Muscle layer of colon (tissue), 2 donors: Measurements from ENCODE around the gene A2ML1.
"Not testable (repeated sequence)": the region's sequence is repeated elsewhere in the genome, so short reads cannot be mapped to it uniquely, and the experiment has no call there.

Experiments used
- H3K27ac ChIP-seq: one replicate; pipeline ENCODE4 v1.7.0; 2013; ENCODE audit warnings: low read depth, mild to moderate bottlenecking, low read length, moderate library complexity
- H3K27me3 ChIP-seq, 2 donors: one replicate each; pipeline ENCODE4 v1.7.0; 2013; ENCODE audit warnings: low read length in 2 of 2, mild to moderate bottlenecking in 2 of 2; ENCODE audit not compliant: insufficient read depth in 2 of 2, control insufficient read depth in 1 of 2
- H3K36me3 ChIP-seq: one replicate; pipeline ENCODE4 v1.7.0; 2013; ENCODE audit warnings: mild to moderate bottlenecking, low read length; ENCODE audit not compliant: insufficient read depth
- H3K4me1 ChIP-seq: one replicate; pipeline ENCODE4 v1.7.0; 2013; ENCODE audit warnings: mild to moderate bottlenecking, low read length; ENCODE audit not compliant: insufficient read depth
- H3K4me3 ChIP-seq, 2 donors: one replicate each; pipeline ENCODE4 v1.7.0; 2013; ENCODE audit warnings: low read length in 2 of 2, low read depth in 1 of 2, mild to moderate bottlenecking in 1 of 2, moderate library complexity in 1 of 2
- H3K9ac ChIP-seq: one replicate; pipeline ENCODE4 v1.7.0; 2013; ENCODE audit warnings: low read length
- H3K9me3 ChIP-seq: one replicate; pipeline ENCODE4 v1.7.0; 2013; ENCODE audit warnings: mild to moderate bottlenecking, low read length
- donor health status: abdominal sarcoma.
- donor health status: Adenocarcinoma of cecum.

A2ML1 gene

GRCh38 chr12:8894378-8894777 lies 72.0 kb downstream of the A2ML1 start:
- H3K4me3 ChIP-seq = no peak overlapping the region
- H3K36me3 ChIP-seq = no peaks in the 10 kb centered on the region
- no peaks in the 10 kb centered on the region for H3K4me1 ChIP-seq
- H3K9ac ChIP-seq = no peak overlapping the region
- H3K9me3 ChIP-seq = no peaks in the 10 kb centered on the region
- H3K27me3 ChIP-seq = no peaks in the 10 kb centered on the region
- H3K27ac ChIP-seq = no peak overlapping the region

- no peak overlapping the region for H3K9ac ChIP-seq
- H3K4me3 ChIP-seq = no peak overlapping the region
- no peak overlapping the region for H3K27ac ChIP-seq
- no peaks in the 10 kb centered on the region for H3K9me3 ChIP-seq
- H3K4me1 ChIP-seq = no peaks in the 10 kb centered on the region
- H3K36me3 ChIP-seq = no peaks in the 10 kb centered on the region
- H3K27me3 ChIP-seq = no peaks in the 10 kb centered on the region
Observed at GRCh38 chr12:8894986-8895385, 72.6 kb downstream of the A2ML1 start.

GRCh38 chr12:8897081-8897480 lies 74.7 kb downstream of the A2ML1 start:
- no peaks in the 10 kb centered on the region for H3K36me3 ChIP-seq
- H3K4me1 ChIP-seq = no peaks in the 10 kb centered on the region
- H3K4me3 ChIP-seq = no peak overlapping the region
- no peaks in the 10 kb centered on the region for H3K9me3 ChIP-seq
- no peaks in the 10 kb centered on the region for H3K27me3 ChIP-seq
- H3K27ac ChIP-seq = no peak overlapping the region
- no peak overlapping the region for H3K9ac ChIP-seq

GRCh38 chr12:8899830-8900229 lies 77.4 kb downstream of the A2ML1 start:
- Histone ChIP-seq H3K4me1 (no peaks in the 10 kb centered on the region), H3K9me3 (no peaks in the 10 kb centered on the region), H3K27me3 (no peaks in the 10 kb centered on the region), H3K36me3 (no peaks in the 10 kb centered on the region), H3K27ac (no peak overlapping the region), H3K9ac (no peak overlapping the region), H3K4me3 (no peak overlapping the region)

- not testable (repeated sequence) for H3K27ac ChIP-seq, H3K36me3 ChIP-seq, H3K4me1 ChIP-seq, H3K4me3 ChIP-seq, H3K9ac ChIP-seq, H3K9me3 ChIP-seq, H3K27me3 ChIP-seq
Observed at GRCh38 chr12:8902703-8903102, 80.3 kb downstream of the A2ML1 start.

GRCh38 chr12:8903646-8904045 lies 81.2 kb downstream of the A2ML1 start:
- H3K4me3 ChIP-seq = no peak overlapping the region
- H3K9ac ChIP-seq = no peak overlapping the region
- H3K9me3 ChIP-seq = no peaks in the 10 kb centered on the region
- H3K27me3 ChIP-seq = no peaks in the 10 kb centered on the region
- H3K27ac ChIP-seq = no peak overlapping the region
- no peaks in the 10 kb centered on the region for H3K36me3 ChIP-seq
- no peaks in the 10 kb centered on the region for H3K4me1 ChIP-seq

GRCh38 chr12:8904665-8905064 lies 82.2 kb downstream of the A2ML1 start:
- Histone ChIP-seq H3K27ac (no peak overlapping the region), H3K27me3 (no peaks in the 10 kb centered on the region), H3K36me3 (no peaks in the 10 kb centered on the region), H3K4me3 (no peak overlapping the region), H3K9me3 (no peaks in the 10 kb centered on the region), H3K4me1 (no peaks in the 10 kb centered on the region), H3K9ac (no peak overlapping the region)

- Histone ChIP-seq H3K4me3 (no peak overlapping the region), H3K36me3 (no peaks in the 10 kb centered on the region), H3K27ac (no peak overlapping the region), H3K9me3 (no peaks in the 10 kb centered on the region), H3K9ac (no peak overlapping the region), H3K4me1 (no peaks in the 10 kb centered on the region), H3K27me3 (no peaks in the 10 kb centered on the region)
Observed at GRCh38 chr12:8905546-8905945, 83.1 kb downstream of the A2ML1 start.

GRCh38 chr12:8906266-8907180 lies 84.1 kb downstream of the A2ML1 start:
- no peaks in the 10 kb centered on the region for H3K27me3 ChIP-seq

GRCh38 chr12:8907513-8907912 lies 85.1 kb downstream of the A2ML1 start:
- Histone ChIP-seq H3K9ac (no peak overlapping the region), H3K4me3 (no peak overlapping the region), H3K9me3 (no peaks in the 10 kb centered on the region), H3K4me1 (no peaks in the 10 kb centered on the region), H3K27ac (no peak overlapping the region), H3K27me3 (no peaks in the 10 kb centered on the region), H3K36me3 (no peaks in the 10 kb centered on the region)

More at GRCh38 chr12:8906266-8907180, 84.1 kb downstream of the A2ML1 start:
- H3K9ac ChIP-seq = no peak overlapping the region
- no peaks in the 10 kb centered on the region for H3K36me3 ChIP-seq
- no peak overlapping the region for H3K27ac ChIP-seq
- H3K4me1 ChIP-seq = no peaks in the 10 kb centered on the region
- no peaks in the 10 kb centered on the region for H3K9me3 ChIP-seq
- H3K4me3 ChIP-seq = no peak overlapping the region

GRCh38 chr12:8909752-8910151 lies 87.3 kb downstream of the A2ML1 start:
- Histone ChIP-seq H3K27me3 (no peaks in the 10 kb centered on the region), H3K36me3 (no peaks in the 10 kb centered on the region), H3K4me3 (no peak overlapping the region), H3K9me3 (no peaks in the 10 kb centered on the region), H3K9ac (no peak overlapping the region), H3K4me1 (peaks cover 10% of the 10 kb centered on the region), H3K27ac (no peak overlapping the region)
